Mesenteric fat pad (tissue), 1 donor: Measurements from ENCODE around the gene SOX4. TPM values are rescaled to one million over a fixed set of nuclear protein-coding genes. Genes with fewer than 3 reads are reported as not detected.

Experiments used
- DNase-seq: peaks from one replicate; pipeline ENCODE4 v3.0.0-alpha.2; 2020; ENCODE audit warnings: low spot score
- total RNA-seq: library from RNA; stranded (reverse); fragmentation: NEBNext Ultra II Directional; extraction: Animal tissue kit (Norgen Biotek cat#: 25700); gene quantifications from one replicate; pipeline ENCODE4 v1.2.1, GENCODE V29; 2021
- donor health status: DM: yes; HTN: yes; CAD: no.

The SOX4 gene
- total RNA-seq, 1 donor from 2014 or later: 14.4 TPM

GRCh38 chr6:21612067-21612745 lies 18.7 kb downstream of the SOX4 start:
- no peak for DNase-seq

GRCh38 chr6:21613809-21614208 lies 20.3 kb downstream of the SOX4 start:
- no peak for DNase-seq

GRCh38 chr6:21614226-21614625 lies 20.7 kb downstream of the SOX4 start:
- no peak for DNase-seq

GRCh38 chr6:21615504-21615903 lies 22.0 kb downstream of the SOX4 start:
- no peak for DNase-seq

- no peak for DNase-seq
Observed at GRCh38 chr6:21616005-21616404, 22.5 kb downstream of the SOX4 start.

GRCh38 chr6:21625642-21626041 lies 32.1 kb downstream of the SOX4 start:
- no peak for DNase-seq

- DNase-seq: no peak
Observed at GRCh38 chr6:21626756-21627155, 33.2 kb downstream of the SOX4 start.

GRCh38 chr6:21628160-21628559 lies 34.6 kb downstream of the SOX4 start:
- no peak for DNase-seq

GRCh38 chr6:21633511-21634109 lies 40.1 kb downstream of the SOX4 start:
- no peak for DNase-seq

GRCh38 chr6:21634582-21634981 lies 41.0 kb downstream of the SOX4 start:
- no peak for DNase-seq

GRCh38 chr6:21636876-21637275 lies 43.3 kb downstream of the SOX4 start:
- no peak for DNase-seq

- DNase-seq: no peak
Observed at GRCh38 chr6:21639316-21639715, 45.8 kb downstream of the SOX4 start.
